HG03342 (cell line): ENCODE data around the gene DCANP1.
A peak's percentile ranks its signal among the peaks of the same experiment; 100 is the strongest.

Experiments used
- ATAC-seq: cut with Tn5 transposase; IDR thresholded peaks from one replicate; pipeline ENCODE4 v1.9.1; 2021; ENCODE audit warnings: mild to moderate bottlenecking, moderate library complexity; ENCODE audit not compliant: unreplicated experiment

The DCANP1 gene

DNA sequence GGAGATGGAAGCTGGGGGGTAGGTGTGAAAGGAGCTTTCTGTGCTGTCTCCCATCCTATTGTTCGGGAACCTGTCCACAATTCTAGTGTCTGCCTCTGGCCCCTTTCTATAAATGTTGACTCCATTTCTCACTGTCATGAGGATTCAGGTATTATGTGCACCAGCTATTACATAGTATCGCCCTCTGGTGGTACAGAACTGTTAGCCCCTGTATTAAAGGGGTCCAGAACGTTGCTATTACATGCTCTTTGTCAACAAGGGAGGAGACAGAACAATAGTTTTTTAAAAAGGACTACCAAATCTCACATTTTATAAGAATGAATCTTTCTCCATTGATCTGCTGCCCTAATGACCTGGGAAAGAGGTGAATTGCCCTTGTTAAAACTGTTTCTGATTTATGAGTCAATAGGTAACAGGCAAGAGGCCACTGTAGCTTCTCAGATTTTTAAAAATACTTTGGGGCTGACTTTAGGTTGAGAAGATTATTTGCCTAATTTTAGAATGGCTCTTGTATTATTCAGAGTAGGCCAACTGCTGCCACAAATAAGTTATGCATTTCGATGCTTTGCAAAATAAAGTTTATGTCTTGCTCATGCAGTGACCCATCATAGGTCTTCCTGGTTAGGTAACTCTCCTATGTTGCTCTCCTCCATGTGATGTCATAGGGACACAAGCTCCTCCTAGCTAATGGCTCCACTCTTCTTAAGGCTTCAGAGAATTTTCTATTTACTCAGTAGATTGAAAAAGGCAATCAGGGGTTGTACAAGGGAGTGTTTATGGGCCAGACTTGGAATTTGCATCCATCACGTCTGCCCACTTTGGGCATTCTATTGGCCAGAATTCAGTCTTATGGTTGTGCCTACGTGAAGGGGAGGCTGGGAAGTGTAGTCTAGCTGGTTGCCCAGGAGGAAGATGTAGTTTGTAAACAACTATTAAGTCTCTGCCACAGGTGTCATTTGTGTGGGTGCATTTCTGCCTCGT lies 20.8 kb downstream of the DCANP1 start:
- ATAC-seq, result peak; percentile 89

DNA sequence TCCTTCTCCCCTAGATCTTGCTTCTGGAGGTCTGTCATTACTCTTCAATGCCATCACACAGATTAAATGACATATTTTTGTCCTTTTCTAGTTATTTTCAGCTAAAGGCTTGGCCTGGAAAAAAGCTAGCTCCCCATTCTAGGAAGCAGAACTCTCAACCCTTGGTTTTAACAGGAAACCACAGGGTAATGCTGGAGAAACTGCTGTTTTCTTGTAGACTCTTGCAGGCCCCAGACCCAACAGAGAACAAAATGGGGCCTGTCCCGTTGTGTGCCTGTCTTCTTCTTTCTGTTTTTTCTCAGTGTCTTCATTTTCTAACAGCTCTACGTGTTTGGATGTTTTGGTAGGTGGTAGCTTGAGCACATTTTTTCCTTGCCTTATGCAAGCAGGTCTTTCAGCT lies 21.5 kb downstream of the DCANP1 start:
- no peak for ATAC-seq

DNA sequence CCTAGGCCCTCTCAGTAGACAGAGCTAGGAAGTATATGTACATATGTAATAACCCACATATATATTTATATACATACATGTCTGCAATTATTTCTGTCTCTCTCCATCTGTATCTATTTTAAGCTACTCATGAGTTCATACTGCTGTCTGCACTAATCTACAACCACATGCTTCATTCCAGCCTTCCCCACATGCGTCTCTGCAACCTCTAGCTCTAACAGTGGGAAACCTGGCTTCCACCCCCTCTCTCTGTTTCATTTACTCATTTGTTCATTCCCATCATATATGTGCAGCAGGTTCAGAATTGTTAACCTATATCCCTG lies 23.3 kb downstream of the DCANP1 start:
- ATAC-seq, result no peak

DNA sequence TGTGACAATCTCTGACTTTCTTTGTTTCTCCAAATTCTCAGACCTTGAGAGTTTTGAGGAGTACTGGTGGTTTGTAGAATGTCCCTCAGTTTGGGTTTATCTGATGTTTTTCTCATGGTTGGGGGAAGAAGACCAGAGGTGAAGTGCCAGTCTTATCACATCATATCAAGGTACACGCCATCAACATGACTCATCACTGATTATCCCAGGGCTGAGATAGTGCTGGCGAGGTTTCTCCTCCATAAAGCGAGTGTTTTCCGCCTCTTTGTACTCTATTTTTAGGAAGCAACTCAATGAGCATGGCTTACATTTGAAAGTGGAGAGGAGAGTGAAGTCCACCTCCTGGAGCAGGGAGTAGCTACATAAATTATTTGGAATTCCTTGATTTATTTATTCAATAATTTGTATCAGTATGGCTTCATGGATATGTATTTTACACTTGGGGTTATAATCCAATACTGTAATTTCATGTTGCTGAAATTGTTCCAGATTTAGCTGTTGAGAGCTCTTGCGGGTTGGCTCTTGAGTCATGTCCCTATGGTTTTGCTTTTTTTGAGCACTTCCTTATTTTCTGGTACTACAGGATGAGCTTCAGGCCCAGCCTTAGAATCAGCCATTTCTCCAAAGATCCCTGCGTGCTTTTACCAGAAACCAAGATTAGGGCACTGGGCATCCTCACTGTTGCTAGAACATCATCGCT lies 23.9 kb downstream of the DCANP1 start:
- ATAC-seq, result no peak

DNA sequence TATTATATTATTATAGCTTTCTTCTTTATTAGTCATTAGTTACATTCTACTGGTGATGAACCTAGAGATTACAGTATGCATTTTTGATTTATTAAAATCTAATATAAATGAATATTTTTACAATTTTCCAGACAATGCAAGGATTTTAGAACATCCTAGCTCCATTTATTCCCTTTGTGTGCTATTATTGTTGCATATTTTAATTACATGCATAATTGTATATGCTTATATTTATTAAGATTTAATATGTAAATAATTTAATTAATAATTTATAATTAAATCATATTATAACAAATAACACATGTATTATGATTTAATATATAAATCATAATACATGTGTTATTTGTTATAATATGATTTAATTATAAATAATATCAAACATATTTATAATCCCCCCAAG lies 24.7 kb downstream of the DCANP1 start:
- ATAC-seq, result no peak

DNA sequence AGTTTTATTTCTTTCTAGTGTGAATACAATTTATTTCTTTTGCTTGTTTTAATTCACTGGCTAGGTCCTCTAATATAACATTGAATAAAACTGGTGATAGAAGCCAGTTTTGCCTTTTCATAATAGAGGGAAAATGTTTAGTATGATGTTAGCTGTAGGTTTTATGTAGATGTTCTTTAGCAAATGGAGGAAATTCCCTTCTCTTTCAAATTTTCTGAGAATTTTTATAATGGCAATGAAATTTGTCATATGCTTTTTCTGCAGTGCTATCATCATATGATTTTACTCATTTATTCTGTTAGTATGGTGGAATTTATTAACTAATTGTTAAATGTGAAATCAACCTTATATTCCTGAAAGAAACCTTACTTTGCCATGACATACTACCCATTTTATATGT lies 30.1 kb downstream of the DCANP1 start:
- ATAC-seq, result no peak

DNA sequence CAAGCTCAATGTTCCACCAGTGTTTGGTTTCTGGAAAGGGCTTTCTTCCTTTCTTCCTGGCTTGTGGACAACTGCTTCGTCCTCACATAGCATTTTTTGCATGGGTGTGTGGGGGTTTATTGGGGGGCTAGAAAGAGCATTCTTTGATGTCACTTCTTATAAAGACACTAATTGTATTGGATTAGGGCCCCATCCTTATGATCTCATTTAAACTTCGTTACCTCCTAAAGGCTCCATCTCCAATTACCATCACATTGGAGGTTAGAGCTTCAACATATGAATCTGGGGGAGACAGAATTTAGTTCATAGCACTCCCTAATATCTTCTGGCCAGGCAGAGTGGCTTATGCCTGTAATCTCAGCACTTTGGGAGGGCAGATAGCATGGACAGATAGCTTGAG lies 42.1 kb downstream of the DCANP1 start:
- no peak for ATAC-seq

DNA sequence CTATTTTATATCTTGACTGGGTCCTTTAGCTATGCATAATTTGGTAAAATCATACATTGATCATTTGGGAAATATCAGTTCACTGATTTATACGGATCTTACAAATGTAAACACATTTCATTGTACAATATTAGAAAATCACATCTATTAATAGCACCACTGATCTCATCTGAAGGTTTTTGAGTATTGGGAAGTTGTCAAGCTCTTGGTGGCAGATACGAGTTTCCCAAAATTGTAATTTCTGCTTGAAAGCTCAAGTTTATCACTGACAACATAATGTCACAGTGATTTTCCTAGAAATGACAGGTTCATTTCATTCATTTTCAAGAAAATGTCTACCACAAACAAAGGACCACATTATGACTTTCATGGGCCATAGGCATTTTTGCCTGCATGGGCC lies 45.1 kb downstream of the DCANP1 start:
- no peak for ATAC-seq

DNA sequence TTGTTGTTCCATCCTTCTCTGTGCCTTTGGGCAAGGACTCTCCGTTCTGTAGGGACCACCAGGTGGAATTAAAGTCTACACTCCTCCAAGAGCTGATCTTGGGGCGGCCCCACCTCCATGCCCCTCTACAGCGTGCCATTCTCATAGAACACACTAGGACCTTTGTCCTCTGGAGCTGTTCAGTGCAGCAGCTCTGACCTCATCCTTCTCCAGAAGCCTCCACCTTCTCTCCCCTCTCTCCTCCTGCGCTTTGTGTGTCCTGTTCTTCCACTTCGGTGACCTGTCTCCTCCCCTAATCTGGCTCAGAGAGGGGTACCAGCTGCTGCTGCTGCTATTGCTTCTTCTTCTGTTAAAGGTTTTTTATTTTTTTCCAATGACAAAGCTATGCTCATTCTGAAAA lies 46.3 kb downstream of the DCANP1 start:
- ATAC-seq, result no peak

DNA sequence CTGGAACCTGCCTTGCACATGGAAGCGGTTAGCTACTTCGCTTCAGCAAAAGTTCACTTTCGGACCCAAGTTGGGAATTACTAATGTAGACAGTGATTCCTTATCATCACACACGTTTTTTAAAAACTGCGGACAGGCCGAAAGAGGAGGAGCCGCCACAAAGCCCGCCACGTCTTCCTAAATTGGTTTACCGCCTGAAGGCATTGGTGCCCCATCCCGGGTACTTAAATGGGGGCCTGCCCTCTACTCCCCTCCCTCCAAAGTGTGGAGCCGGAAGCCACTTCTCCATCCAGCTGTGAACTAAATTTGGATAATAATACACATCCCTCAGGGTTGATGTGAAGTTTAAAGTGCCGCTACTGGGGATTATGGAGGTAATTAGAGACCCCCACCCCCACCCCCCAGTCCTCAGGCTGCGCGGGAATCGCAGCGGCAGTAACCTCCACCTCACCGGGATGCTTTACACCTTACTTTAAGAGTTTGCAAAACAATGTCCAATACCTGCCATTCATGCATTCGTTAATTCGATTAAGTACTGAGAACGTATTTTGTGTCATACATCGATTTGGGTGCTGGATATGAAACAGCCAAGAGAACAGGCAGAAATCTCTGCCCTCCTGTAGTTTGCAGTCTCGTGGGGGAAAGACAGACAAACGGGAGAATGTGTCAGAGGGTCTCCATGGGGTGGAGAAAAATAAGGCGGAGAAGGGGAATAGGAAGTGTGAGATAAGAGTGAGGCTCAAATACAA lies 47.2 kb downstream of the DCANP1 start:
- ATAC-seq, result no peak

DNA sequence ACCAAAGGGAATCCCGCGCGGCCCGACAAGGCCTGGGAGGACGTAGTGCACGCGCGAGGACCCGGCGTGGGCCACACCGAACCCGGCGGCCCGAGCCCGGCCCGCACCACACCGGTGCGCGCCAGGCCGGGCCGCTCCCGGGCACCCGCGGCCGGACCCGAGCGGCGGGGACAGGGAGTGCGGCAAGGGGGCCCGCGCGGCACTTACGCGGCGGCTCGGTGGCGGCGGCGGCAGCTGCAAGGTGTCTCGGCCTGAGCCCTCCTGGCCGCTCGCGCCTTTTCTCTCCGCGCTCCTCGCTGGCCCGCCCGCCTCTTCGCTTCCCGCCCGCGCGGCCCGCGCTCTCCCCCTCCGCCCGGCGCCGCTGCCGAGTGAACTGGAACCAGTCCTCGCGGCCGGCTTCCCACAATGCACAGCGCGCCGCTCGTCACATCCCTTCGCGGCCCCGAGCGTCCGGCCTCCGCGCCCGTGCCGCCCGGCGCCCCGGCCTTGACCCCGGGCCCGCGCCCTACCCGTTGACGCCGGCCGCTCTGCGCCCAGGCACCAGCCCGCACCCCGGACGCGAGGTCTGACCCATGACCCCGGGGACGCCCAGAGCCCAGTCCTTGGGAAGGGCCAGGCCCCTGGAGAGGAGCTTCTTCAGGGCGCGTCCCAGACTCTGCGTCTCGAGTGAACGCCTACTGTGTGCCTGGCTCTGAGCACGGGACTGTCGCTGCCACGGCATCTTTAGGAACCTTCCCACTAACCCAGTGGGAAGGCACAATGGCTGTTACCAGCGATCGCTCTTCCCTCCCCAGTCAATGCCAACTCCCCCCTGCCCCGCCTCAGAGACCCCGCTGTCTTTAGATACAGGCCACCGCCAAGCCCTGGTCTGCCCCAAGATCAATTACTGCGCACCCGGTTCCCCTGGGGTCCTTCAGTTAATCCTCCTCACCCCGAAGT lies 48.0 kb downstream of the DCANP1 start, which contains the start of gene MACROH2A1:
Gene MACROH2A1, minus strand, starts transcription at position 377 of the 939 bp plus-strand sequence. CDS start 10,138 bp downstream, outside the sequence.
- ATAC-seq, result peak; percentile 80

DNA sequence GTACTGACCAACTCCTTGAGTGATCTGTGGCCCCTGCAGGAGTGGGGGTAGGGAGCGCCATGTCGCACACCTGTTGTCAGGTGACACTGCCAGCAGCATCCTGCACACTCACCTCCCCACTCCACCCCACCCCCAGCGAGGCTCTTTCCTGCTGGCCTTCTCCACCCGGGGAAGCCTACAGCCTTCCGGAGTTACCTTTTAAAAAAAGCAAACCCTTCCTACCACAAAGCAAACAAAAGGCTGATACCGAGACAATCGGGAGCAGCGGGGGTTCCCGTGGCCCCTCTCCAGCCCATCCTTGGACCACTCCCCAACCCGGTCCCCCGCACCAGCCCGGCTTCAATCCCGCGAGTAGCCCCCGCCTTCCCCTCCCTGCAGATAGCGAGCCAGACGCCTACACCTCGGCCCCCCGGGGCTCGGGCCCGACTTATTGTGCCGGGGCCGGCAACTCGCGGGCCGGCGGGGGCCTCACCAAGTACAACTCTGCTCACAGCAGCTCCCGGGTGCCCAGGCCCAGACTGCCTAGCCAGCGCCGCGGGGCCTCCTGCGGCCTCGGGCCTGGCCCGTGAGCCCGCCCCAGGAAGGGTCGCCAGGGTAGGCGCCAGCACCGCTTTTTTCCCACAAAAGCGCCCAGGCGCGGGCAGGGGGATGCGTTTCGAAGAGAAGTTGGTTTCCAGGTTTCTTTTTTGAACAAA lies 48.8 kb downstream of the DCANP1 start:
- ATAC-seq, result peak; percentile 35

DNA sequence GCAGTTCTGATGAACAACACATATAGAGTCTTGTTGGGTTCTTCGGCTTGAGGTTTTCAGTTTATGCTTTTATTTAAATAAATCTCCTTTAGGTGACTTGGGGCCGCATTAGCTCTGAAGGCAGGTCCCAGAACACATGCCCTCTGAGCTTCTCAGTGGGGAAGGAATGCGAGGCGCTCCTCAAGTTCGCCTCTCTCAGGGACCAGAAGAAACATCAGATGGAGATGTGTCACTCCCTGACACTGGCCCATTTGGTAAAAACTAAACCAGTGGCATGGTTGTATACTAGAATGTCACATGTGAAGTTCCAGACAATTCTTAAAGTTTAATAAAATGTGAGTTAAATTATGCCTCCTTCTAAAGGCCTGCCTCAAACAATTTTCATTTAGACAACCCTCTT lies 50.1 kb downstream of the DCANP1 start:
- ATAC-seq, result no peak

DNA sequence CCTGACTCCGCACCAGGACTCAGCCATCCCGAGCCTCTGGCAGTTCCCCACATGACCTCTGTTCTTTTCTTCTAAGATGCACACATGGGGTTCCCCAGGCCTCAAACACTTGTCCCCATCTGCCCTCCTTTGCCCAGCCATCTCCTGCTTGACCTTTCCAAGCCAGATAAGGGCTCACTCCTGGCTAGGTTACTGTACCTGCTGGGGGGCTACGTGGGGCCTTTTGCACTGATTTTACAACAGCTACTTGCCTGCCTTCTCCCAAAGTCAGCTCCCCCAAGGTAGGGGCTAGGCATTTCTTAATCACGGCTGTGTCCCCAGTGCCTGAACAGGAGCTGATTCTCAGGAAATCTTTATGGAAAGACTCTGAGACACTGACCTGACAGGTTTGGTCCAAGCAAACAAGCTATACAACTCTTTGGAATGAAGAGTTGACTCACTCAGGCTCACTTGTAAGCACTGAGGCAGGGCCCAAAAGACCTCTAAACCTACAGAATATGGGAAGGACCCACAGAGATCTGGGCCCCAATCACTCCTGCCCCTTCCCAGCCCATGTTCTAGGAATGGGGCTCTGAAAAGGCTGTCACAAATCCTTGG lies 50.6 kb downstream of the DCANP1 start:
- no peak for ATAC-seq

DNA sequence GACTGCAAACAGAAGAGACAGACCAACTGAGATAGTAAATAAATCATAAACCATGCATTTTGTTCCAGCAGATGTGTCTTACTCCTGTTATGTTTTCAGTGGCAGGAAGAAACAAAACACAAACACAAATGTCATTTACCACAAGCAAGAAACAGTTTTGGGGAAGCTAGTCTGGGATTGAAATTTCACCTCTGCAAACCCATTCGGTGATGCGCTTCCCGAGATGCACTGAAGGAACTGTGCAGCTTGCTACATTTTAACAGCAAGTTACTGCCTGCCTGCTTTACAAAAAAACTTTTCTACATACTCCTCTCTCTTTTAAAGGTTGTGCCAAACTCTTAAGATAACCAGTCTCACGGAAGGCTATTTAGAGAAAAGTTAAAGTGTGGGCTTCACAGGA lies 51.3 kb downstream of the DCANP1 start:
- ATAC-seq, result no peak

DNA sequence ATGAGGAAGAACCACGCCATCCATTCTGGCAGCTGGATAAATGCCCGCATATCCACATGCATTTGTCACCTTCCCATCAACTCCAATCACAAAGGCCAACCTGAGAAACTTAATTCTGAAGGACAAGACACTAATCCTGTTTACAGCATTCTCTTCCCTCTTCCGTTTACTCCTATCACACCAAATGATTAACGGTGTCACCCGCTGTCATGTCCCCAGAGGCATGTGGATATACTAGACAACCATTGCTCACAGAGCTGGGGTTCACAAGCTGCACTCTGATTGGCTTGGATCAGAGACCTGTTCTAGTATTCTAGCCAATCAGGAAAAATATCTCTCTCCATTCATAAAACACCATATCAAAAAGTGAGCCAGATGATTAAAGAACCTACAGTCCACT lies 51.7 kb downstream of the DCANP1 start:
- ATAC-seq, result no peak
